ENCODE data around the gene TFAP2C. TPM values are rescaled to one million over a fixed set of nuclear protein-coding genes. Genes with fewer than 3 reads are reported as not detected.

The TFAP2C gene
- total and polyA plus RNA-seq, 2 experiments from 2014 or later = 11.9 to 14.3 TPM

DNA sequence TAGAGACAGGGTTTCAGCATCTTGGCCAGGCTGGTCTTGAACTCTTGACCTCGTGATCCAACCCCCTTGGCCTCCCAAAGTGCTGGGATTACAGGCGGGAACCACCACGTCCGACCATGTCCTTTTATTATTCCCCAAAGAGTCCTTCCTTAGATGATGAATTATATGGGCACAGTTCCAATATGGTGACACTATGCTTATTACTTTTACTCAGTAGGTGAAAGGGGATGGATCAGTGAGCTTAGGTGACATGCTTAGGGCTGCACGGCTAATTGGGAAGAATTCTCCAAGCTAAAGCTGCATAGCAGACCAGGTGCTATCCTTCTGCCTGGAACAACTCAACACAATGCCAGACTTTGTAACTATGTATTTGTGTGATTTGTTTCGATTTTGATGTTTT lies 38.2 kb upstream of the TFAP2C start (continued):
- TF ChIP-seq, protein P1, sequence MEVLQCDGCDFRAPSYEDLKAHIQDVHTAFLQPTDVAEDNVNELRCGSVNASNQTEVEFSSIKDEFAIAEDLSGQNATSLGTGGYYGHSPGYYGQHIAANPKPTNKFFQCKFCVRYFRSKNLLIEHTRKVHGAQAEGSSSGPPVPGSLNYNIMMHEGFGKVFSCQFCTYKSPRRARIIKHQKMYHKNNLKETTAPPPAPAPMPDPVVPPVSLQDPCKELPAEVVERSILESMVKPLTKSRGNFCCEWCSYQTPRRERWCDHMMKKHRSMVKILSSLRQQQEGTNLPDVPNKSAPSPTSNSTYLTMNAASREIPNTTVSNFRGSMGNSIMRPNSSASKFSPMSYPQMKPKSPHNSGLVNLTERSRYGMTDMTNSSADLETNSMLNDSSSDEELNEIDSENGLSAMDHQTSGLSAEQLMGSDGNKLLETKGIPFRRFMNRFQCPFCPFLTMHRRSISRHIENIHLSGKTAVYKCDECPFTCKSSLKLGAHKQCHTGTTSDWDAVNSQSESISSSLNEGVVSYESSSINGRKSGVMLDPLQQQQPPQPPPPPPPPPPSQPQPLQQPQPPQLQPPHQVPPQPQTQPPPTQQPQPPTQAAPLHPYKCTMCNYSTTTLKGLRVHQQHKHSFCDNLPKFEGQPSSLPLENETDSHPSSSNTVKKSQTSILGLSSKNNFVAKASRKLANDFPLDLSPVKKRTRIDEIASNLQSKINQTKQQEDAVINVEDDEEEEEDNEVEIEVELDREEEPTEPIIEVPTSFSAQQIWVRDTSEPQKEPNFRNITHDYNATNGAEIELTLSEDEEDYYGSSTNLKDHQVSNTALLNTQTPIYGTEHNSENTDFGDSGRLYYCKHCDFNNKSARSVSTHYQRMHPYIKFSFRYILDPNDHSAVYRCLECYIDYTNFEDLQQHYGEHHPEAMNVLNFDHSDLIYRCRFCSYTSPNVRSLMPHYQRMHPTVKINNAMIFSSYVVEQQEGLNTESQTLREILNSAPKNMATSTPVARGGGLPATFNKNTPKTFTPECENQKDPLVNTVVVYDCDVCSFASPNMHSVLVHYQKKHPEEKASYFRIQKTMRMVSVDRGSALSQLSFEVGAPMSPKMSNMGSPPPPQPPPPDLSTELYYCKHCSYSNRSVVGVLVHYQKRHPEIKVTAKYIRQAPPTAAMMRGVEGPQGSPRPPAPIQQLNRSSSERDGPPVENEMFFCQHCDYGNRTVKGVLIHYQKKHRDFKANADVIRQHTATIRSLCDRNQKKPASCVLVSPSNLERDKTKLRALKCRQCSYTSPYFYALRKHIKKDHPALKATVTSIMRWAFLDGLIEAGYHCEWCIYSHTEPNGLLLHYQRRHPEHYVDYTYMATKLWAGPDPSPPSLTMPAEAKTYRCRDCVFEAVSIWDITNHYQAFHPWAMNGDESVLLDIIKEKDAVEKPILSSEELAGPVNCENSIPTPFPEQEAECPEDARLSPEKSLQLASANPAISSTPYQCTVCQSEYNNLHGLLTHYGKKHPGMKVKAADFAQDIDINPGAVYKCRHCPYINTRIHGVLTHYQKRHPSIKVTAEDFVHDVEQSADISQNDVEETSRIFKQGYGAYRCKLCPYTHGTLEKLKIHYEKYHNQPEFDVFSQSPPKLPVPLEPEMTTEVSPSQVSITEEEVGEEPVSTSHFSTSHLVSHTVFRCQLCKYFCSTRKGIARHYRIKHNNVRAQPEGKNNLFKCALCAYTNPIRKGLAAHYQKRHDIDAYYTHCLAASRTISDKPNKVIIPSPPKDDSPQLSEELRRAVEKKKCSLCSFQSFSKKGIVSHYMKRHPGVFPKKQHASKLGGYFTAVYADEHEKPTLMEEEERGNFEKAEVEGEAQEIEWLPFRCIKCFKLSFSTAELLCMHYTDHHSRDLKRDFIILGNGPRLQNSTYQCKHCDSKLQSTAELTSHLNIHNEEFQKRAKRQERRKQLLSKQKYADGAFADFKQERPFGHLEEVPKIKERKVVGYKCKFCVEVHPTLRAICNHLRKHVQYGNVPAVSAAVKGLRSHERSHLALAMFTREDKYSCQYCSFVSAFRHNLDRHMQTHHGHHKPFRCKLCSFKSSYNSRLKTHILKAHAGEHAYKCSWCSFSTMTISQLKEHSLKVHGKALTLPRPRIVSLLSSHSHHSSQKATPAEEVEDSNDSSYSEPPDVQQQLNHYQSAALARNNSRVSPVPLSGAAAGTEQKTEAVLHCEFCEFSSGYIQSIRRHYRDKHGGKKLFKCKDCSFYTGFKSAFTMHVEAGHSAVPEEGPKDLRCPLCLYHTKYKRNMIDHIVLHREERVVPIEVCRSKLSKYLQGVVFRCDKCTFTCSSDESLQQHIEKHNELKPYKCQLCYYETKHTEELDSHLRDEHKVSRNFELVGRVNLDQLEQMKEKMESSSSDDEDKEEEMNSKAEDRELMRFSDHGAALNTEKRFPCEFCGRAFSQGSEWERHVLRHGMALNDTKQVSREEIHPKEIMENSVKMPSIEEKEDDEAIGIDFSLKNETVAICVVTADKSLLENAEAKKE (CRISPR knock-in tag; IDR thresholded peaks at IDR 0.05) = no peak
- TF ChIP-seq ZNF331 (CRISPR knock-in tag; IDR thresholded peaks at IDR 0.05; ENCODE audit: low read depth) = no peak

DNA sequence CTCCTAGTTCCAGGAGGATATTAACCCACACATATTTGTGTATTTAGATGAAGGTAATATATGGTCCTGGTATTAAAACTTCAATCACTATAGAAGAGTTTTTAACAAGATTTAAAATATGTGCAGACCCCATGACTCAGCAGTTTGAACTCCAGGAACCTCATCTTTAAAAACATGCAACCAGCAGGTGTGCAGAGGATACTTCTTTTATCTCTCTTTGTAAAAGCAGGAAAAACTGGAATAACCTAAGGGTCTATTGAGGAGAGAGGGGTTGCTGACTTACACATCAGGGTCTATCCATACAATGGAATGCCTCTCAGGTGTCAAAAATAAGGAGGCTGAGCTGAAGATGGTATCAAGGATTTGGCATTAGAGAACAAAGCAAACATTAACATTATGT lies 36.9 kb upstream of the TFAP2C start:
- Histone ChIP-seq H3K4me1 (ENCODE audit: insufficient read depth) (peaks cover 11% of the 10 kb centered on the region), H3F3A (replicated peaks; ENCODE audit: low read depth) (no peaks in the 10 kb centered on the region), H3K79me2 (replicated peaks; ENCODE audit: insufficient read depth) (no peaks in the 10 kb centered on the region), H3K36me3 (ENCODE audit: insufficient read depth) (no peaks in the 10 kb centered on the region; the same call in 1 of the 2 replicates), H3K4me2 (no peak overlapping the region; the same call in 1 of the 2 replicates), H3K9me2 (ENCODE audit: insufficient read depth) (peaks cover 3% of the 10 kb centered on the region; the same call in 1 of the 2 replicates), H3K27me3 (ENCODE audit: insufficient read depth) (no peaks in the 10 kb centered on the region), H3K27ac (ENCODE audit: low read depth) (no peak overlapping the region), H4K20me1 (replicated peaks; ENCODE audit: insufficient read depth) (no peaks in the 10 kb centered on the region), H3K4me3 (no peak overlapping the region), H2AFZ (no peak overlapping the region)
- Mint-ChIP-seq H3K36me3 (ENCODE audit: low read depth) (no peaks in the 10 kb centered on the region), H3K27me3 (ENCODE audit: insufficient read depth, low read depth, poor library complexity) (peaks cover 1% of the 10 kb centered on the region), H3K4me3 (no peak overlapping the region), H3K27ac (peak overlapping the region; percentile 17; the same call in 1 of the 2 replicates), H3K9me3 (peaks cover 2% of the 10 kb centered on the region; the same call in 1 of the 3 replicates), H3K4me1 (peaks cover 26% of the 10 kb centered on the region)
- TF ChIP-seq POLR2AphosphoS5 (IDR thresholded peaks at IDR 0.05; ENCODE audit: low read depth) = no peak
- no peak for TF ChIP-seq JUNB (IDR thresholded peaks at IDR 0.05; ENCODE audit: unreplicated experiment)
- TF ChIP-seq ZNF114 (CRISPR knock-in tag; IDR thresholded peaks at IDR 0.05) = no peak
- no peak for TF ChIP-seq CREB1 (CRISPR knock-in tag; IDR thresholded peaks at IDR 0.05; ENCODE audit: low read depth)
- TF ChIP-seq, protein P2, sequence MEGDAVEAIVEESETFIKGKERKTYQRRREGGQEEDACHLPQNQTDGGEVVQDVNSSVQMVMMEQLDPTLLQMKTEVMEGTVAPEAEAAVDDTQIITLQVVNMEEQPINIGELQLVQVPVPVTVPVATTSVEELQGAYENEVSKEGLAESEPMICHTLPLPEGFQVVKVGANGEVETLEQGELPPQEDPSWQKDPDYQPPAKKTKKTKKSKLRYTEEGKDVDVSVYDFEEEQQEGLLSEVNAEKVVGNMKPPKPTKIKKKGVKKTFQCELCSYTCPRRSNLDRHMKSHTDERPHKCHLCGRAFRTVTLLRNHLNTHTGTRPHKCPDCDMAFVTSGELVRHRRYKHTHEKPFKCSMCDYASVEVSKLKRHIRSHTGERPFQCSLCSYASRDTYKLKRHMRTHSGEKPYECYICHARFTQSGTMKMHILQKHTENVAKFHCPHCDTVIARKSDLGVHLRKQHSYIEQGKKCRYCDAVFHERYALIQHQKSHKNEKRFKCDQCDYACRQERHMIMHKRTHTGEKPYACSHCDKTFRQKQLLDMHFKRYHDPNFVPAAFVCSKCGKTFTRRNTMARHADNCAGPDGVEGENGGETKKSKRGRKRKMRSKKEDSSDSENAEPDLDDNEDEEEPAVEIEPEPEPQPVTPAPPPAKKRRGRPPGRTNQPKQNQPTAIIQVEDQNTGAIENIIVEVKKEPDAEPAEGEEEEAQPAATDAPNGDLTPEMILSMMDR (conservative IDR thresholded peaks at IDR 0.05; ENCODE audit: low read depth in 2 of 2) = no peak
- DNase-seq (ENCODE audit: low spot score) = no peak
- no peak for ATAC-seq
